Brain pericyte (primary cell): ENCODE results near the gene RAB37.

Source experiments
- DNase-seq: peaks from one replicate; pipeline ENCODE4 v3.0.0-alpha.2; 2012; ENCODE audit warnings: low read depth, low spot score

The RAB37 gene

DNA sequence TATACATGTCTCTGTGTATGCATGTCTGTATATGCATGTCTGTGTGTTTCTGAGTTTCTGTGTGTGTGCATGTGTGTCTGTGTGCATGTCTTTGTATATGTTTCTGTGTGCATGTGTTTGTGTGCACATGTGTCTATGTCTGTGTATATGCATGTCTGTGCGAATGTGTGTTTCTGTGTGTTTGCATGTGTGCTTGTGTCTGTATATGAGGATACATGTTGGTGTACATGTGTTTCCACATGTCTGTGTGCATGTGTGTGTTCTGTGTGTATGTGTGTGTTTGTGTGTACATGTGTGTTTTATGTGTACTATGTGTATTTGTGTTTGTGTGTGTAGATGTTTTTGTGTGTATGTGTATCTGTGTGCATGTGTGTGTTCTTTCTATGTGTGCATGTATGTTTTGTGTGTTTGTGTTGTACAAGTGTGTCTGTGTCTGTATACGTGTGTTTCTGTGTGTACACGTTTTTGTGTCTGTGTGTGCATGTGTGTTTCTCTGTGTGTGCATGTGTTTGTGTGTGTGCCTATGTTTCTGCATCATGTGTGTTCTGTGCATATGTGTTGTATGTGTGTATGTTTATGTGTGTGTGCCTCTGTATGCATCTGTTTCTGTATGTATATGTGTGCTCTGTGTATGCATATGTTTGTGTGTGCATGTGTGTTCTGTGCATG lies 8.9 kb upstream of the RAB37 start:
- no peak for DNase-seq

DNA sequence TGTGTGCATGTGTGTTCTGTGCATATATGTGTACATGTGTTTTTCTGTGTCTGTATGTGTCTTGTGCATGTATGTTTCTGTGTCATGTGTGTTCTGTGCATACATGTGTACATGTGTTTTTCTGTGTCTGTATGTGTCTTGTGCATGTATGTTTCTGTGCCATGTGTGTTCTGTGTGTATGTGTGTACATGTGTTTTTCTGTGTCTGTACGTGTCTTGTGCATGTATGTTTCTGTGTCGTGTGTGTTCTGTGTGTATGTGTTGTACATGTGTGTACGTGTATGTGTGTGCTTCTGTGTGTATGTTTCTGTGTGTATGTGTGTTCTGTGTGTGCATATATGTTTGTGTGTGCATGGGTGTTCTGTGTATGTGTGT lies 8.4 kb upstream of the RAB37 start:
- DNase-seq = no peak

DNA sequence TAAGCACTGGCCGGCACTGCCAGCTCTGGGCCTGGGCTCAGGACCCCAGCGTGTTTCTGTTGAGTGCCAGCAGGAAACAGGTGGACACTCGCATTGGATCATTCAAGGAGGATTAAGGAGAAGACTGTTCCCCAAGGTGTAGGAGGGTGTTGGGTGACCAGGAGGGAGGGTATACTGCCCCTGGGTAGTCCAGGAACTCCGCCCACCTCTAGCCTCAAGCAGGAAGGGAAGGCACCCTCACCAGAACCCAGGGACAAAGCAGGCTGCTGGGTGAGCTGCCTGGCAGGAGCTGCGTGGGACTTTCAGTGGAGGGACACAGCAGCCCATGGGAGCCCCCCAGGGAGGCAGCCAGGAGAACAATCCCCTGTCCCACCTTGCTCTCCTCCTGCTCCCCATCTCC lies 7.7 kb upstream of the RAB37 start:
- no peak for DNase-seq

DNA sequence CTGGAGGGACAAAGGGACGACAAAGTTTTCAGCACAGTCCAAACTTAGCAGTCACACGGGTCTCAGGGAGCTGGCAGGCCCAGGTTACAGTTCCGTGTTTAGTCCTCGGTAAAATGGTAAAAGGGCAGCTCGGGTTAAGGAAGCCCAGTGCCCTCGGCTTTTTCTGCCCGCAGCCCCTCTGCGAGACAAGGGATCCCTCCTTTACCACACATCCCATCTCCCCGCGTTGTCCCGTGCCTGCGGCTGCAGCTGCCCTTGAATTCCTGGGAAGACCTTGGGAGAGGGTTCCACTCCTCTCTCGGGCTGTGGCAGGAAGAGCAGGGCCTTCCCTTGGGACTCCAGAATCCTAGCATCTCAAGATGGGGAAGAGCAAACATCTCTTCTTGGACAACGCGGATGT lies 7.2 kb upstream of the RAB37 start:
- no peak for DNase-seq

DNA sequence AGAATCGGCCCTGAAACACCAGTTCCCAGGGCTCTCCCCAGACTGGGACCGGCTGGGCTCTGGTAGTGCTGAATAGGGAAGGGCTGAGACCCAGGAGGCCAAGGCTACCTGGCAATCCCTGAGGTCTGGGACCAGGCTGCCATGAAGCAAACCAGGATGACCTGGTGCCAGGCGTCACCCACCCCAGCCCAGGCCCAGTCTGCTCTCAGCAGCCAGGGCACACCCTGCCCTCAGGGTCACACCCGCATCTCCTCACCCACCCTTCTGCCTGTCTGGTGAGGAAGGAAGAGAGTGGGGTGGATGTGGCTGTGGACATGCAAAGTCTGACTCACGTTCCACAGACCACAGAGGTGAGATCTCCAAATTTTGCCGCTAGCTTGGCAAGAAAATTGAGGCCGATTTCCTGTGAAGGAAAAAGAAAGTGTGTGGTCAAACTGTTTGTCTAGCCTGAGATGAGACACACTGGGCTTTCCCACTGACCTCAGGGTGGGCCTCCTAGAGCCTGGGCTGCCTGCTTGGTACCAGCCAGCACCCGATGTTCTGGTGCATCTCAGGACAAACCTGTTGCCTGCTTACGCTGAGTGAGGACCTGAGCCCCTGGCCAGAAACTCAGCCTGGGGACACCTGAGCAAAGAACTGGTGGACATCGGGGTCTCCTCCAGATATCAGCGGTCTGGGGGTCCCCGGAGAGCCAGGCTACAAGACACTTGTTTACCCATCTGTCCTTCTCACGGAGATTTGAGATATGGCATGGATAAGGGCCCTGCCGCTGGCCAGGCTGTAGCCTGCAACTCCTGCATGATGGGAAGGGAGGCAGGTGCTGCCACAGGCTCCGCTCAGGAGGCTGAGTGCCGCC lies 6.3 kb upstream of the RAB37 start:
- no peak for DNase-seq

DNA sequence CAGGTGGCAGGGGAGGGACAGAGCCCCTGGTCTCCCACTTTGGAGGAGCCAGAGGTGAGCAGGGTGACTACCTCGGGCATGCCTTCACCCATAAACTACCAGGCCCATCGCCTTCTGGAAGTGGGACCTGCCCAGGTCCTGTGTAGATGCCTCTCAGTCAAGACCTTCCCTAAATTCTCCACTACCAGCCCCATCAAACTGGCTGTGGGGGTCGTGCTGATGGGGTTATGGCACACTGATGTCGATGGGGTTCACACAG lies 5.8 kb upstream of the RAB37 start:
- DNase-seq = no peak

DNA sequence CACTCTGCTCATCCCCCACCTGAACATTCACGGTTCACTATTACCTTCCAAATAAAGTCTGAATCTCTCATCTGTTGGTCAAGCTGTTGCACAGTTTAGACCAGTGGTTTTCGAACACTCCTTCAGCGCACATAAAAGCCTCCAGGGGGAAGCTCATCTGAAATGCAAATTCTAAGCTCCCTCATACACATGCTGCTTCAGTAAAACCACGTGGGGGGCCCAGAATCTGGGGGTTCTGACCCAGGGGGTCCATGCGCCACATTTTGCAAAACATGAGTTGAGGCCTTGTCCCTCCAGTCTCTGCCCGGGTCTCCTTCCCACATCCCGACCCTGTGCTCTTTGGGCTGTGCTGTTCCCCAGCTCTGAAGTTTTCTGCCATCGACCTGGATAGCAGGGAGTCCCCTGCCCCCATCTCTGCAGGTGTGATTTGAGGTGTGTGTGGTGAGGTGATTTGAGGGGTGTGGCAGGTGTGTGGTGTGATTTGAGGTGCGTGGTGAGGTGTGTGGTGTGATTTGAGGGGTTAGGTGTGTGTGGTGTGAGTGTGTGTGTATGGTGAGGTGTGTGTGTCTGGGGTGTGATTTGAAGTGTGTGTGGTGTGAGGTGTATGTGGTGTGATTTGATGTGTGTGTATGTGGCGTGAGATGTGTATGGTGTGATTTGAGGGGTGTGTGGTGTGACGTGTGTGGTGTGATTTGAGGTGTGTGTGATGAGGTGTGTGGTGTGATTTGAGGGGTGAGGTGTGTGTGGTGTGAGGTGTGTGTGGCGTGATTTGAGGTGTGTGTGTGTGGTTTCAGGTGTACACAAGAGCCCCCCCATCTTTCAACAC lies 4.8 kb upstream of the RAB37 start:
- DNase-seq = no peak

DNA sequence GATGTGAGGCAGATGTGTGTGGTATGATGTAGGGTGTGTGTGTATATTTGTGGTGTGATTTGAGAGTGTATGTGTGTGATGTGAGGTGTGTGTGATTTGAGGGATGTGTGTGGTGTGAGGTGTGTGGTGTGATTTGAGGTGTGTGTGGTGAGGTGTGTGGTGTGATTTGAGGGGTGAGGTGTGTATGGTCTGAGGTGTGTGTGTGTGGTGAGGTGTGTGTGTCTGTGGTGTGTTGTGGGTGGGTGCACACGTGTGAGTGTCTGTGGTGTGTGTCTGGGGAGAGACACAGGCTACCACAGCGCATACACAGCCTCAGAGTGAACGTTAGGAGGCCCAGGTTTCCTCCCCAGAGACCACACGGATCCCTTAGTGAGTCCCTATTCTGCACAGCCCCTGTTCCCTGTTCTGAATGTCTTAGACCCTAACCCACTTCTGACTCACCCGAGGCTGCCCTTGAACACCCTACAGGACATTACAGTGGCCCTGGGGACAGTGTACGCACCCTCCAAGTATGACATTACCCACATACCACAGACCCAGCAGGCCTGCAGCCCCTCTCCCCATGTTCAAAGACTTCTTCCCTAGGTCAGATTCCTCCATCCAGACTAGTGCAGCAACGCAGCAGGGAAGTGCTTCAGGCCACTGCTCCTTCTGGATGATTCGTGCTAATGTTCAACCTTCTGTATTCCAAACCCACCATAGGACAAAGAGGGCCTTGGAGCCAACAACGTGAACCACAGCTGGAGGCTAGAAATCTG lies 3.5 kb upstream of the RAB37 start:
- no peak for DNase-seq

DNA sequence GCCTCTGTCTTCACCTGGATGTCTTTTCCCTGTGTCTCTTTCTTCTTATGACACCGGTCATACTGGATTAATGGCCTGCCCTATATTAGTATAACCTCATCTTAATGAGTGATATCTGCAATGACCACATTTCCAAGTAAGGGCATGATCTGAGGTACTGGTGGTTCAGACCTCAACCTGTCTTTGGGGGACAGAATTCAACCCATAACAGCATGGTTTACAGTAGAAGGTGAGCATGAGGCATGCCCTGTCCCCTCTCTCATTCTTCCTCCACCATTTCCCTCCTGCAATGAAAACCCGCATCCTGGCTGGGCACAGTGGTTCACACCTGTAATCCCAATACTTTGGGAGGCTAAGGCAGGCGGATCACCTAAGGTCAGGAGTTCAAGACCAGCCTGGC lies 2.8 kb upstream of the RAB37 start:
- DNase-seq = no peak

DNA sequence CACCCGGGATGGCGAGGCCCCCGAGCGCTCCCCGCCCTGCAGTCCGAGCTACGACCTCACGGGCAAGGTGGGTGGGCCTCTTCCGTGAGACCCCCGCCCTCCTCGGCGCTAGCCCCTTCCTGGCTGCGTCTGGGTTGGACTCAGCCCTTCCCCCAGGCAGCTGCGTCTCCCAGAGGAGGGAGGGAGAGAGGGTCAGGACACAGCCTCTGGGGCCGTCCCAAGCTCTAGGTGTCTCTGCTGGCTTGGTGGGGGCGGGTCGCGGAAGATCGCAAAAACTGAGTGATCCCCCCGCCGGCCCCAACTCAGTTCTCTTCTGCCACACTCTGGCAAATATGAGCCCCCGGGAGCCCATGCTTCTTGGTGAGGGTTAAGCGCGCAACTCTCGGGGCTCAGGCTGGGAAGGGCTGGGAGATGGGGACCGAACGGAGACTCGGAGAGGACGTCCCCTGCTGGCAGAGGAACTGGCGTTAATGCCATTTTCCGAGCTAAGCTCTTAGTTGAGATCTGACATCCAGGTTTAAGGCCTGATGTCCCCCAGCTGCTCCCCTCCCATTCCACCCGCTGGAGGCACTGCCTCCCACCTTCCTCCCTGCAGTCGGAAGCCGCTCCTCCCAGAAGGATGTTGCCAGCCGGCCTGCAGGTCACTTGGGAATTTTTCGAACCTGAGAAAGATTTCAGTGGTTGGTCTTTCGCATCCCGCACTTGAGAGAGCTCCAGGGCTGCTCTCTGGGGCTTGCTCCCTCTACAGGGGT lies 419 bp downstream of the RAB37 start:
- DNase-seq = no peak

DNA sequence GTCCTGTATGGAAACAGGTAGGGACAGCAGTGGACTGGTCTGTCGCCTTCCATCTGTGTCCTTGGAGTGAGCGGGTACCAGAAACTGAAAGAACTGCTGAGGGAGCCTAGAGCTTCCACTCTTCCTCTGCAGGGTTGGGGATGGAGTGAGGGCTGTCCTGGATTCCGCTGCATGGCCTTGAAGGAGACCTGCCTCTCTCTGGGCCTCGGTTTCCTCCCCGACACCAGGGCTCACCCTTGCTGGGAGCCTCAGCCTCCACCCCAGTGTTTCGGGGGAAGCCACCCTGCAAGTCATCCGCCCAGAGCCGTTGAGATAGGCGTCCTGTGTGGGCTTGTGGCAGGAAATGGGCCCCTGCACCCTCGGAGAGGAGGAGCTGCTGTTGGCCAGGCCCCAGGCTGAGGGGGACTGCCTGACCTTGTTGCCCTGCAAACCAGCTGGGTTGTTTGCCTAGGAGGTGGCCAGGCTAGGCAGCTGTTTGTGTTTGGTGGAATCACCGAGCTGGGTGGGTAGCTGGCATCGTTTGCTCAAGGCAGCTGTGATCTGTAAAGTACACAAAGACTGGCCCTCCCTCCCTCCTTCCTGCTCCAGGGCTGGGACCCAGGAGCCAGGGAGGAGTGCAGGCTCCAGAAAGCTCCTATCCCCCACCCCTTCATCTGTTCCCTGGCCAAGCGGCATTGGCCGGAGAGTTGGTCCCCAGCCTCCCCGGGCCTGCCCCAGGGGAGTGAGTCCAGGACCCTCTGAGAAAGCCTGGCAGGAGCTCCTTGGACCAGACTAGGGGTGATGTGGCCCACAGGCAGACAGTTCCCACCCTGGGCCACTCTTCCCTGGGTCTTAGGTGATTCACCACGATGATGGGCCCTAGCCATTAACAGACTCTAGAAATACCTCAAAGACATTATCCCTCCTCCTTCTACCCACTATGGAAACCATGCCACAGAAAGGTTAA lies 1.3 kb downstream of the RAB37 start:
- no peak for DNase-seq

DNA sequence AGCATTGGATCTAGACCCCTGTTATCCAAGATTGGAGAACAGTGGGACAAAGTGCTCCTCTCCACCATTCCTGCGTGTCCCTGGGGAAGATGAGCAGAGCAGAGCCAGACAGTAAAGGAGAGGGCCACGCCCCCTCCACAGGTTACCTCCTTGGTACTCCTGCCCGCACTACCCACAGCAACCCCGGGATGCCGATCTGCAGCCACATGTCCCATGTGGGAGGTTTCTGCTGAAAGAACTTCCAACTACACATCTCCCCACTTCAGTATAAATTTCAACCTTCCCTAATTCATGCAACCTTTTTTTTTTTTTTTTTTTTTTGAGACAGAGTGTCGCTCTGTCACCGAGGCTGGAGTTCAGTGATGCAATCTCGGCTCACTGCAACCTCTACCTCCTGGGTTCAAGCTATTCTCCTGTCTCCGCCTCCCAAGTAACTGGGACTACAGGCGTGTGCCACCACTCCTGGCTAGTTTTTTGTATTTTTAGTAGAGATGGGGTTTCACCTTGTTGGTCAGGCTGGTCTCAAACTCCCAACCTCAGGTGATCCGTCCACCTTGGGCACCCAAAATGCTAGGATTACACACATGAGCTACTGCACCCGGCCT lies 2.3 kb downstream of the RAB37 start:
- no peak for DNase-seq

DNA sequence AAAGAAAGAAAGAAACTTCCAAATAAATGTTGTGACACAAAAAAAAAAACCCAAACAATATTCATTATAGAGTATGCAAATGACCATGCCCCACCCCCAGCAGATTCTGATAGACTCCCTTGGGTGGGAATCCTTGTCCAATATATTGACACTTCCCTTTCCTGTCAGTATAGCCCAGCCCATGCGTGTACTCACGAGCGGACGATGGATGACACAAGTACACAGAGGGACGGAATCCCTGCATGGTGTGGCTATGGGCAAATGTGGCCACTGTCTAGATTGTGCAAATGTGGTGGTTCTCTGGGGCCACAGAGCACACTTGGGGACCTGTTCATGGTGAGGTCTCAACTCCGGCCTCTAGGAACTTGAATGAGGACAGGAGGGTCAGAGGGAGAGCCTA lies 3.1 kb downstream of the RAB37 start:
- no peak for DNase-seq

DNA sequence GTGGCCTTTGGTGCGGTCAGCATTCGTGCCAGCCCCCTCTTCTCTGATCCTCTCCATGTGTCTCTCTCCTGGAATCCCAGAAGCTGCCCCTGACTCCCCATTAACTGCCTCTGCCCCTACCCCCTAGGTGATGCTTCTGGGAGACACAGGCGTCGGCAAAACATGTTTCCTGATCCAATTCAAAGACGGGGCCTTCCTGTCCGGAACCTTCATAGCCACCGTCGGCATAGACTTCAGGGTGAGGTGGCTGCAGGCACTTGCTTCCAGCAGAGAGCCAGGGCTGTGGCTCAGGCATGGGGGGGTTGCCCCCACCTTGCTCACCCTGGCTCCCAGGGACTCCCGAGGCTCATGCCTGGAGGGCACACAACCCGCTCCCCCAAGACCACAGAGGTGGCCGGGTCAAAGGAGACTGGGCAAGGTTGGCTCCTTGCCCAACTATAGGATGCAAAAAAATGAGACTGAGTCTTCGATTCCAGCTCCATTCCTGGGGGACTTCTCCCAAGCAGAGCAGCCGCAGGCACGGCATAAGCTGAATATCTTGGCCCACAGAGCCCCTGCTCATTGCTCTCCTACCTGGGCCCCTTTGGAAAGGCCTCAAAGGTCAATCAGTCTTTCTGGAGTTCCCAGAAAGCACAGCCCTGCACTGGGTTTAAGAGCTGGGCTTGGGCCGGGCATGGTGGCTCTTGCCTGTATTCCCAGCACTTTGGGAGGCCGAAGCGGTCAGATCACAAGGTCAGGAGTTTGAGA lies 3.8 kb downstream of the RAB37 start:
- DNase-seq = no peak

DNA sequence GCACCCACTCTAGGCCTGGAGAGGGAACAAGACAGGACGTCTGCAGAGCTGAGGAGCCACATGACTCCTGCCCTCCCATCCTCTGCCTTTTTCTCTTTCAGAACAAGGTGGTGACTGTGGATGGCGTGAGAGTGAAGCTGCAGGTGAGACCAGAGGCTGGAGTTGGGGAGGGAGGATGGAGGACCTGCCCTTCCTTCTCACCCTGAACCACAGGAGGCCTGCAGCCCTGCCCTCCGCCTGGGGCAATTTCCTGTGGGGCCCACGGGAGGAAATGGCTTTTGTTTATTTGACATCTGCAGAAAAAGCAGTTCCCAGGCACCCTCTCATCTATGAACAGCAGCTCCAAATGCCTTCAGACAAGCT lies 5.1 kb downstream of the RAB37 start:
- DNase-seq = no peak

DNA sequence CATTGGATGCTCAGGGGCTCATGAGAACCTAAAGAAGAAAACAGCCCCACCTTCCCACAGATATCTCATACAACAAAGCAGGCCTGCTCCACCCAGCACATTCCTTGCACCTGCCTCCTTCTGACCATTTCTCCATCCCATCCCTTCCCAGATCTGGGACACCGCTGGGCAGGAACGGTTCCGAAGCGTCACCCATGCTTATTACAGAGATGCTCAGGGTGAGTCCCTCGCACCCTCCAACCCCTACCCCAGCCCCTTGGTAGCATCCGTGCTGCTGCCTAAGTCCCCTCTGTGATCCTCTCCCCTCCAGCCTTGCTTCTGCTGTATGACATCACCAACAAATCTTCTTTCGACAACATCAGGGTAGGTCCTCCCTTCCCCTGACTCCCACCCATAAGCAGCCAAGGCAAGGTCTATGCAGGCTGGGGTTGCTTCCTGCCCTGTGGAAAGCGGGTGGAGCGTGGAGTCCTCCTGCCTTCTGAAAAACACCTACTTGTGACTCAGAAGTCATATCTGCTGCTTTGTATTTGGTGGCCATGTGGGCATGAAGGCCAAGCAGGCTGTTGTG lies 6.0 kb downstream of the RAB37 start:
- no peak for DNase-seq

DNA sequence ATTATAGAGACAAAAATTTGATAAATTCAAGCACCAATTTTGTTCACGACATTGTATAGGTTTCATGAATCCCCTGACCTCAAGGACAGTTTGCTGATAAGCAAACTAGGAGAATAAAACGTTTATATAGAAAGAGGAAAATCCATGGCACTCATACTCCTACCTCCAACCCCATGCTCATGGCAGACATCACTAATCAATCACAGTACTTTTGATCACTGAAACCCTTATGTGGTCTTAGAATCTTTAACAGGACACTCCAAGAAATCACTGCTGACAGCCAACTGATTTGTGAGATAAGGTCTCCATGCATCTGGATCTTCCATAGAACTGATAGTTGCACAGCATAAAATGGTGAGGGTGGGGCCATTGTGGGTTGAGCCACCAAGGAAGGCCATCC lies 6.7 kb downstream of the RAB37 start:
- DNase-seq = no peak

DNA sequence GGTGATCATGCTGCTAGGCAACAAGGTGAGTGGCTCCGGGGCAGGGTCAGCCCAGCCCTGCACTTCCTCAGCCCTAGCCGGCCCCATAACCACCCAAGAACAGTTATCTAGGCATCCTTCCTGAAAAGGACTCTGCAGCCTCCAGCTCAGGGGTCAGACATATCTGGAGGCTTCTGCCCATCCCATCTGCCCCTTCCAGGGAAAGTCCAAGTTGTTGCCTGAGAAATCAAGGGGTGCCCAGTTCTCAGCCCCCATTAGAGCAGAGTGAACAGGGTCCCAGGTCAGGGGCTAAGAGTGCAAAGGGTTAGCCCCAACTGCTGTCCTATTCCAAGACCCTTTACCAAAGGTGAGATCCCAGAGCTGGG lies 7.3 kb downstream of the RAB37 start:
- DNase-seq = no peak
